NCI-H2107 (cell line): ENCODE measurements around the gene RCN2.

Source experiments
- DNase-seq: peaks from one replicate; lab custom pipeline; 2025; lab: John Stamatoyannopoulos, UW

RCN2 gene

GRCh38 chr15:76994971-76995945 lies 63.7 kb downstream of the RCN2 start, which contains the start of gene PSTPIP1:
TSS of gene PSTPIP1 (plus strand) at chr15:76995126. CDS start at chr15:76995574, 448 bp downstream.
- no peak for DNase-seq

GRCh38 chr15:76996076-76996525 lies 64.6 kb downstream of the RCN2 start:
- no peak for DNase-seq

GRCh38 chr15:76996526-76997401 lies 65.2 kb downstream of the RCN2 start:
- no peak for DNase-seq

- no peak for DNase-seq
These were observed 67.2 kb downstream of the RCN2 start for GRCh38 chr15:76998663-76999285.

DNA sequence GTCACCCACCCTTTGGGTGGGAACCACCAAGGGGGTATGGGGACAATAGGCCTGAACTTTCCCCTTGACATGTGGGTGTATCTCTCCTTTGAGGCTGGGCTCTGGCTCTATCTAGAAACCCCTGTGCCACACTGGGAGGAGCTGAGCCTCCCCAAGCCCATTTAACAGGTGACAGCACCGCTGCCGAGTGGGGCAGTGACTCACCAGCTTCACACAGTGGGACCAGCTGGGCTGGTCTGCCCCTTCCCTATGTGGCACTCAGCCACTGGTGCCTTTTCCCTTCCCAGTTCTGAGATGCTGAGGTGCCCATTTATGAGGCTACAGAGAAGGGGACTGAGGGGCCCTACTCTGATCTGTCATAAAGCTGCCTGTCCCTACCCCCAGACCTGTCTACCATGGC lies 68.4 kb downstream of the RCN2 start:
- DNase-seq = no peak

DNA sequence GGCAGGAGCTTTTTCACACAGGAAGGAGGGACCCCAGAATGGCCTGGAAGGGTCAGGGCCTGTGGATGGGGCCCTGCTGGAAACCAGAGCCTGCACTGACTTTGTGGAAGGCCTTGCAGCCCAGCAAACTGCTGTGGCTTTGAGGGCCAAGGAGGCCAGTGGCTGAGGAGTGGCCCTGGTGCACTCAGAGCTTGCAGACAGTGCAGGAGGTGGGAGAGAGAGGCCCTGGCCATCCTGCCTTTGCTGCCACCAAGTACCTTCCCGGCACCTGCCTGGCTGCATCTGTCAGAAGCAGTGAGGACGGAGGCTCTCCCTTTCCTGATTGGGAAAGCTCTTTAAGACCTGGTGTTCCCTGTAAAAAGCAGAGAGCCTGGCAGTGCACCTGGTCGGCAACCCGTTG lies 69.8 kb downstream of the RCN2 start:
- no peak for DNase-seq

- DNase-seq = no peak
These were observed 70.4 kb downstream of the RCN2 start for GRCh38 chr15:77001966-77002365.

GRCh38 chr15:77002436-77002835 lies 70.9 kb downstream of the RCN2 start:
- no peak for DNase-seq

- DNase-seq = no peak
These were observed 71.7 kb downstream of the RCN2 start for GRCh38 chr15:77002954-77003912.
